ENCODE results near the gene PPP1R2.

The PPP1R2 gene

GRCh38 chr3:195566797-195567196 is 23.7 kb upstream of the PPP1R2 start:
- FAIRE-seq (no peak), DNase-seq (ENCODE audit: low spot score) (no peak)

- no peak for DNase-seq (ENCODE audit: low spot score)
Measured at GRCh38 chr3:195565716-195566115, 22.6 kb upstream of the PPP1R2 start.

GRCh38 chr3:195563317-195563716 is 20.2 kb upstream of the PPP1R2 start:
- FAIRE-seq (no peak), DNase-seq (ENCODE audit: low spot score) (no peak)

More at GRCh38 chr3:195565716-195566115, 22.6 kb upstream of the PPP1R2 start:
- FAIRE-seq: no peak

- FAIRE-seq: no peak
- DNase-seq (ENCODE audit: low spot score): peak; percentile 29
Measured at GRCh38 chr3:195559723-195560409, 16.7 kb upstream of the PPP1R2 start.

GRCh38 chr3:195558602-195559001 is 15.5 kb upstream of the PPP1R2 start:
- no peak for FAIRE-seq
- no peak for DNase-seq (ENCODE audit: low spot score)

GRCh38 chr3:195557322-195557721 is 14.2 kb upstream of the PPP1R2 start:
- FAIRE-seq (no peak), DNase-seq (ENCODE audit: low spot score) (no peak)

GRCh38 chr3:195556390-195556789 is 13.3 kb upstream of the PPP1R2 start:
- FAIRE-seq (no peak), DNase-seq (ENCODE audit: low spot score) (no peak)

- DNase-seq (ENCODE audit: low spot score) (no peak), FAIRE-seq (no peak)
Measured at GRCh38 chr3:195555110-195555509, 12.0 kb upstream of the PPP1R2 start.

GRCh38 chr3:195554458-195554857 is 11.3 kb upstream of the PPP1R2 start:
- FAIRE-seq (no peak), DNase-seq (ENCODE audit: low spot score) (no peak)

GRCh38 chr3:195553268-195553667 is 10.1 kb upstream of the PPP1R2 start:
- DNase-seq (ENCODE audit: low spot score) (no peak), FAIRE-seq (no peak)

GRCh38 chr3:195551381-195551978 is 8.4 kb upstream of the PPP1R2 start:
- no peak for FAIRE-seq
- no peak for DNase-seq (ENCODE audit: low spot score)

GRCh38 chr3:195550723-195551122 is 7.6 kb upstream of the PPP1R2 start:
- FAIRE-seq (no peak), DNase-seq (ENCODE audit: low spot score) (no peak)

- DNase-seq (ENCODE audit: low spot score) (no peak), FAIRE-seq (no peak)
Measured at GRCh38 chr3:195549931-195550519, 6.9 kb upstream of the PPP1R2 start.

- no peak for FAIRE-seq
- DNase-seq (ENCODE audit: low spot score): no peak
Measured at GRCh38 chr3:195548987-195549386, 5.9 kb upstream of the PPP1R2 start.

GRCh38 chr3:195548501-195548900 is 5.4 kb upstream of the PPP1R2 start:
- DNase-seq (ENCODE audit: low spot score): no peak
- no peak for FAIRE-seq

- DNase-seq (ENCODE audit: low spot score) (no peak), FAIRE-seq (no peak)
Measured at GRCh38 chr3:195548006-195548405, 4.9 kb upstream of the PPP1R2 start.

- DNase-seq (ENCODE audit: low spot score) (peak; percentile 89), FAIRE-seq (peak; percentile 91)
Measured at GRCh38 chr3:195546130-195546560, 3.0 kb upstream of the PPP1R2 start.

GRCh38 chr3:195544634-195545033 is 1.5 kb upstream of the PPP1R2 start:
- FAIRE-seq (no peak), DNase-seq (ENCODE audit: low spot score) (no peak)

GRCh38 chr3:195544230-195544536 is 1.1 kb upstream of the PPP1R2 start:
- DNase-seq (ENCODE audit: low spot score): no peak
- FAIRE-seq: no peak

- FAIRE-seq: no peak
- DNase-seq (ENCODE audit: low spot score): no peak
Measured at GRCh38 chr3:195543500-195544229, 540 bp upstream of the PPP1R2 start.

GRCh38 chr3:195542316-195542697 is 818 bp downstream of the PPP1R2 start:
- DNase-seq (ENCODE audit: low spot score): no peak
- no peak for FAIRE-seq

GRCh38 chr3:195540511-195540910 is 2.6 kb downstream of the PPP1R2 start:
- DNase-seq (ENCODE audit: low spot score): no peak
- no peak for FAIRE-seq
